ENCODE results near the gene COL5A1.

The COL5A1 gene

GRCh38 chr9:134752471-134753168, 111.0 kb downstream of the COL5A1 start:
- Histone ChIP-seq H3K27me3 (replicated peaks in 2 of 5; ENCODE audit: control insufficient read depth in 4 of 5, insufficient read depth in 5 of 5, low read length in 4 of 5) (no peaks in the 10 kb centered on the region), H3K9me3 (ENCODE audit: control extremely low read depth in 1 of 5, control insufficient read depth in 4 of 5, insufficient read depth in 2 of 5, low read depth in 1 of 5, low read length in 4 of 5) (peaks cover 0 to under 1% (median 0%) of the 10 kb centered on the region in 5 experiments), H3K4me3 (ENCODE audit: control insufficient read depth in 1 of 7, extremely low read depth in 1 of 7, insufficient read depth in 4 of 7, low read depth in 2 of 7, low read length in 6 of 7) (no peak overlapping the region), H3K27ac (ENCODE audit: insufficient read depth in 1 of 2, low read depth in 1 of 2, low read length in 2 of 2, poor library complexity in 1 of 2, severe bottlenecking in 2 of 2) (no peak overlapping the region), H3K36me3 (ENCODE audit: control insufficient read depth in 4 of 4, insufficient read depth in 4 of 4, low read length in 3 of 4) (peaks cover 0 to 8% (median 2%) of the 10 kb centered on the region in 4 experiments), H3K4me1 (ENCODE audit: control extremely low read depth in 1 of 4, control insufficient read depth in 4 of 4, insufficient read depth in 4 of 4, low read length in 3 of 4) (peaks cover 0 to 4% (median under 1%) of the 10 kb centered on the region in 4 experiments)
- ChIA-PET CTCF (interaction anchor here (0.8 kb wide), 1 partner anchor 14 kb away, joined by 3 read pairs; no protein-coding TSS in a partner anchor), POLR2A (no interaction called here)
- WGBS (ENCODE audit: insufficient coverage) = 97% methylated on average over 14 of the region's 16 CpGs
- DNase-seq = no peak

GRCh38 chr9:134753191-134753590, 111.6 kb downstream of the COL5A1 start:
- DNase-seq = no peak
- no peak overlapping the region for H3K4me3 ChIP-seq (ENCODE audit: control insufficient read depth in 1 of 7, extremely low read depth in 1 of 7, insufficient read depth in 4 of 7, low read depth in 2 of 7, low read length in 6 of 7)
- H3K4me1 ChIP-seq (ENCODE audit: control extremely low read depth in 1 of 4, control insufficient read depth in 4 of 4, insufficient read depth in 4 of 4, low read length in 3 of 4) = peaks cover 0 to 4% (median under 1%) of the 10 kb centered on the region in 4 experiments
- no peak overlapping the region for H3K27ac ChIP-seq (ENCODE audit: insufficient read depth in 1 of 2, low read depth in 1 of 2, low read length in 2 of 2, poor library complexity in 1 of 2, severe bottlenecking in 2 of 2)
- ChIA-PET CTCF (no interaction called here), POLR2A (interaction anchor here (0.6 kb wide), 1 partner anchor 1147 kb away, joined by 3 read pairs; no protein-coding TSS in a partner anchor)
- no peaks in the 10 kb centered on the region for H3K27me3 ChIP-seq (replicated peaks in 2 of 5; ENCODE audit: control insufficient read depth in 4 of 5, insufficient read depth in 5 of 5, low read length in 4 of 5)
- 97% methylated on average over 11 of the region's 11 CpGs for WGBS (ENCODE audit: insufficient coverage)
- H3K36me3 ChIP-seq (ENCODE audit: control insufficient read depth in 4 of 4, insufficient read depth in 4 of 4, low read length in 3 of 4) = peaks cover 0 to 2% (median 0%) of the 10 kb centered on the region in 4 experiments
- H3K9me3 ChIP-seq (ENCODE audit: control extremely low read depth in 1 of 5, control insufficient read depth in 4 of 5, insufficient read depth in 2 of 5, low read depth in 1 of 5, low read length in 4 of 5) = no peaks in the 10 kb centered on the region

- DNase-seq = no peak
- Histone ChIP-seq H3K27ac (ENCODE audit: insufficient read depth in 1 of 2, low read depth in 1 of 2, low read length in 2 of 2, poor library complexity in 1 of 2, severe bottlenecking in 2 of 2) (no peak overlapping the region), H3K4me1 (ENCODE audit: control extremely low read depth in 1 of 4, control insufficient read depth in 4 of 4, insufficient read depth in 4 of 4, low read length in 3 of 4) (peaks cover 0 to 4% (median under 1%) of the 10 kb centered on the region in 4 experiments), H3K36me3 (ENCODE audit: control insufficient read depth in 4 of 4, insufficient read depth in 4 of 4, low read length in 3 of 4) (no peaks in the 10 kb centered on the region), H3K9me3 (ENCODE audit: control extremely low read depth in 1 of 5, control insufficient read depth in 4 of 5, insufficient read depth in 2 of 5, low read depth in 1 of 5, low read length in 4 of 5) (no peaks in the 10 kb centered on the region), H3K4me3 (ENCODE audit: control insufficient read depth in 1 of 7, extremely low read depth in 1 of 7, insufficient read depth in 4 of 7, low read depth in 2 of 7, low read length in 6 of 7) (no peak overlapping the region), H3K27me3 (replicated peaks in 2 of 5; ENCODE audit: control insufficient read depth in 4 of 5, insufficient read depth in 5 of 5, low read length in 4 of 5) (no peaks in the 10 kb centered on the region)
- 94% methylated on average over 14 of the region's 14 CpGs for WGBS (ENCODE audit: insufficient coverage)
- CTCF ChIA-PET = interaction anchor here (0.8 kb wide), 1 partner anchor 12 kb away, joined by 3 read pairs; no protein-coding TSS in a partner anchor
- POLR2A ChIA-PET = no interaction called here
Measured at GRCh38 chr9:134755221-134755907, 113.8 kb downstream of the COL5A1 start.

- Histone ChIP-seq H3K9me3 (ENCODE audit: control extremely low read depth in 1 of 5, control insufficient read depth in 4 of 5, insufficient read depth in 2 of 5, low read depth in 1 of 5, low read length in 4 of 5) (no peaks in the 10 kb centered on the region), H3K27ac (ENCODE audit: insufficient read depth in 1 of 2, low read depth in 1 of 2, low read length in 2 of 2, poor library complexity in 1 of 2, severe bottlenecking in 2 of 2) (no peak overlapping the region), H3K27me3 (replicated peaks in 2 of 5; ENCODE audit: control insufficient read depth in 4 of 5, insufficient read depth in 5 of 5, low read length in 4 of 5) (no peaks in the 10 kb centered on the region), H3K4me3 (ENCODE audit: control insufficient read depth in 1 of 7, extremely low read depth in 1 of 7, insufficient read depth in 4 of 7, low read depth in 2 of 7, low read length in 6 of 7) (no peak overlapping the region), H3K4me1 (ENCODE audit: control extremely low read depth in 1 of 4, control insufficient read depth in 4 of 4, insufficient read depth in 4 of 4, low read length in 3 of 4) (peaks cover 0 to 4% (median under 1%) of the 10 kb centered on the region in 4 experiments), H3K36me3 (ENCODE audit: control insufficient read depth in 4 of 4, insufficient read depth in 4 of 4, low read length in 3 of 4) (peaks cover 0 to under 1% (median 0%) of the 10 kb centered on the region in 4 experiments)
- 100% methylated on average over 10 of the region's 10 CpGs for WGBS (ENCODE audit: insufficient coverage)
- ChIA-PET POLR2A (no interaction called here), CTCF (no interaction called here)
- no peak for DNase-seq
Measured at GRCh38 chr9:134756098-134756497, 114.5 kb downstream of the COL5A1 start.

GRCh38 chr9:134757216-134757975, 115.8 kb downstream of the COL5A1 start:
- Histone ChIP-seq H3K36me3 (ENCODE audit: control insufficient read depth in 4 of 4, insufficient read depth in 4 of 4, low read length in 3 of 4) (peaks cover 0 to 3% (median 0%) of the 10 kb centered on the region in 4 experiments), H3K4me1 (ENCODE audit: control extremely low read depth in 1 of 4, control insufficient read depth in 4 of 4, insufficient read depth in 4 of 4, low read length in 3 of 4) (no peaks in the 10 kb centered on the region), H3K27me3 (replicated peaks in 2 of 5; ENCODE audit: control insufficient read depth in 4 of 5, insufficient read depth in 5 of 5, low read length in 4 of 5) (no peaks in the 10 kb centered on the region), H3K27ac (ENCODE audit: insufficient read depth in 1 of 2, low read depth in 1 of 2, low read length in 2 of 2, poor library complexity in 1 of 2, severe bottlenecking in 2 of 2) (no peak overlapping the region), H3K9me3 (ENCODE audit: control extremely low read depth in 1 of 5, control insufficient read depth in 4 of 5, insufficient read depth in 2 of 5, low read depth in 1 of 5, low read length in 4 of 5) (no peaks in the 10 kb centered on the region), H3K4me3 (ENCODE audit: control insufficient read depth in 1 of 7, extremely low read depth in 1 of 7, insufficient read depth in 4 of 7, low read depth in 2 of 7, low read length in 6 of 7) (no peak overlapping the region)
- CTCF ChIA-PET = no interaction called here
- WGBS (ENCODE audit: insufficient coverage) = 96% methylated on average over 26 of the region's 26 CpGs
- no peak for DNase-seq
- POLR2A ChIA-PET = no interaction called here

- Histone ChIP-seq H3K27me3 (replicated peaks in 2 of 5; ENCODE audit: control insufficient read depth in 4 of 5, insufficient read depth in 5 of 5, low read length in 4 of 5) (no peaks in the 10 kb centered on the region), H3K36me3 (ENCODE audit: control insufficient read depth in 4 of 4, insufficient read depth in 4 of 4, low read length in 3 of 4) (peaks cover 0 to 3% (median 0%) of the 10 kb centered on the region in 4 experiments), H3K9me3 (ENCODE audit: control extremely low read depth in 1 of 5, control insufficient read depth in 4 of 5, insufficient read depth in 2 of 5, low read depth in 1 of 5, low read length in 4 of 5) (no peaks in the 10 kb centered on the region), H3K4me1 (ENCODE audit: control extremely low read depth in 1 of 4, control insufficient read depth in 4 of 4, insufficient read depth in 4 of 4, low read length in 3 of 4) (no peaks in the 10 kb centered on the region), H3K4me3 (ENCODE audit: control insufficient read depth in 1 of 7, extremely low read depth in 1 of 7, insufficient read depth in 4 of 7, low read depth in 2 of 7, low read length in 6 of 7) (no peak overlapping the region), H3K27ac (ENCODE audit: insufficient read depth in 1 of 2, low read depth in 1 of 2, low read length in 2 of 2, poor library complexity in 1 of 2, severe bottlenecking in 2 of 2) (no peak overlapping the region)
- CTCF ChIA-PET = no interaction called here
- 88% methylated on average over 4 of the region's 9 CpGs for WGBS (ENCODE audit: insufficient coverage)
- POLR2A ChIA-PET = no interaction called here
- DNase-seq = no peak
Measured at GRCh38 chr9:134758949-134759607, 117.5 kb downstream of the COL5A1 start.

Measured in common myeloid progenitor, CD34-positive (primary cell).